Measurements from ENCODE around the gene PSMG2. TPM values are rescaled to one million over a fixed set of nuclear protein-coding genes. Genes with fewer than 3 reads are reported as not detected.

PSMG2 gene
- total and polyA plus RNA-seq, 2 of the 13 experiments (the other 11 are each of a cell fraction or from before 2014, with no cell fraction given): 53.4 to 94.8 TPM

GRCh38 chr18:12658426-12659138 is 44.3 kb upstream of the PSMG2 start (continued):
- TF ChIP-seq ZBTB40 (IDR thresholded peaks at IDR 0.05) (no peak), ZBTB40 (CRISPR knock-in tag; IDR thresholded peaks at IDR 0.05) (no peak), ZBTB4 (CRISPR knock-in tag; IDR thresholded peaks at IDR 0.05; ENCODE audit: borderline replicate concordance) (0 out of 2 replicates have a peak, but pooled peaks have one; percentile 42), ZSCAN21 (CRISPR knock-in tag; IDR thresholded peaks at IDR 0.05; ENCODE audit: borderline replicate concordance) (0 out of 2 replicates have a peak, but pooled peaks have one; percentile 8), BORCS8-MEF2B (CRISPR knock-in tag; IDR thresholded peaks at IDR 0.05) (no peak), SNRNP70 (IDR thresholded peaks at IDR 0.05; ENCODE audit: low read depth, low read length) (no peak), ZNF354B (CRISPR knock-in tag; IDR thresholded peaks at IDR 0.05) (no peak), ZNF781 (CRISPR knock-in tag; IDR thresholded peaks at IDR 0.05; ENCODE audit: borderline replicate concordance, not compliant biosample characterization) (no peak), LRRFIP1 (CRISPR knock-in tag; conservative IDR thresholded peaks at IDR 0.05) (no peak), HOXA9 (CRISPR knock-in tag; IDR thresholded peaks at IDR 0.05; ENCODE audit: borderline replicate concordance) (no peak)
- TF ChIP-seq, protein P1, sequence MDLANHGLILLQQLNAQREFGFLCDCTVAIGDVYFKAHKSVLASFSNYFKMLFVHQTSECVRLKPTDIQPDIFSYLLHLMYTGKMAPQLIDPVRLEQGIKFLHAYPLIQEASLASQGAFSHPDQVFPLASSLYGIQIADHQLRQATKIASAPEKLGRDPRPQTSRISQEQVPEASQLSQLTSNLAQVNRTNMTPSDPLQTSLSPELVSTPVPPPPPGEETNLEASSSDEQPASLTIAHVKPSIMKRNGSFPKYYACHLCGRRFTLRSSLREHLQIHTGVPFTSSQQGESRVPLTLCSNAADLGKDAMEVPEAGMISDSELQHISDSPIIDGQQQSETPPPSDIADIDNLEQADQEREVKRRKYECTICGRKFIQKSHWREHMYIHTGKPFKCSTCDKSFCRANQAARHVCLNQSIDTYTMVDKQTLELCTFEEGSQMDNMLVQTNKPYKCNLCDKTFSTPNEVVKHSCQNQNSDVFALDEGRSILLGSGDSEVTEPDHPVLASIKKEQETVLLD (CRISPR knock-in tag; IDR thresholded peaks at IDR 0.05; ENCODE audit: low read depth): no peak

Data from HepG2 (cell line).